H9 (cell line): Measurements from ENCODE around the gene BET1L. TPM values are rescaled to one million over a fixed set of nuclear protein-coding genes. Genes with fewer than 3 reads are reported as not detected.

Experiments
- DNase-seq: peaks from one replicate; pipeline ENCODE4 v3.0.0-alpha.2; 2017
- H2AFZ ChIP-seq: one replicate; pipeline ENCODE4 v1.6.1; 2013; ENCODE audit warnings: mild to moderate bottlenecking, low read length, control low read depth, moderate library complexity
- H2AK5ac ChIP-seq: 2 replicates; pipeline ENCODE4 v1.6.1; 2013; ENCODE audit warnings: low read length, control low read depth, mixed read lengths; ENCODE audit not compliant: insufficient read length
- H2BK120ac ChIP-seq: one replicate; pipeline ENCODE4 v1.6.1; 2013; ENCODE audit warnings: low read depth, mild to moderate bottlenecking, low read length, control low read depth, inconsistent platforms; ENCODE audit not compliant: poor library complexity, severe bottlenecking
- H2BK12ac ChIP-seq: 2 replicates; pipeline ENCODE4 v1.6.1; 2013; ENCODE audit warnings: low read length, control low read depth, mixed read lengths, low read depth; ENCODE audit not compliant: insufficient read length
- H2BK15ac ChIP-seq: 2 replicates; pipeline ENCODE4 v1.6.1; 2013; ENCODE audit warnings: low read depth, low read length, control low read depth
- H2BK20ac ChIP-seq: one replicate; pipeline ENCODE4 v1.6.1; 2013; ENCODE audit warnings: low read depth, mild to moderate bottlenecking, low read length, control low read depth, inconsistent platforms; ENCODE audit not compliant: poor library complexity, severe bottlenecking
- H2BK5ac ChIP-seq: 2 replicates; pipeline ENCODE4 v1.6.1; 2013; ENCODE audit warnings: low read length, control low read depth, mixed read lengths; ENCODE audit not compliant: insufficient read length
- H3K14ac ChIP-seq: 2 replicates; pipeline ENCODE4 v1.6.1; 2013; ENCODE audit warnings: low read length, control low read depth; ENCODE audit not compliant: insufficient read depth
- H3K18ac ChIP-seq: 2 replicates; pipeline ENCODE4 v1.6.1; 2013; ENCODE audit warnings: low read depth, mild to moderate bottlenecking, mixed read lengths, low read length, control low read depth; ENCODE audit not compliant: insufficient read length
- H3K23ac ChIP-seq: 2 replicates; pipeline ENCODE4 v1.6.1; 2013; ENCODE audit warnings: low read length, control low read depth, mixed read lengths, low read depth; ENCODE audit not compliant: insufficient read length
- H3K23me2 ChIP-seq: 2 replicates; pipeline ENCODE4 v1.6.1; 2013; ENCODE audit warnings: low read depth, mild to moderate bottlenecking, mixed read lengths, low read length, control low read depth; ENCODE audit not compliant: insufficient read length, poor library complexity, severe bottlenecking
- H3K27ac ChIP-seq: 2 replicates; pipeline ENCODE4 v1.5.1; 2013; ENCODE audit warnings: low read length, control low read depth, mixed read lengths, low read depth; ENCODE audit not compliant: insufficient read length
- H3K27me3 ChIP-seq: 2 replicates; pipeline ENCODE4 v1.6.1; 2013; ENCODE audit warnings: low read length, control low read depth, inconsistent platforms; ENCODE audit not compliant: insufficient read depth
- H3K4ac ChIP-seq: 2 replicates; pipeline ENCODE4 v1.6.1; 2013; ENCODE audit warnings: low read depth, mild to moderate bottlenecking, control low read depth, inconsistent platforms, low read length, moderate library complexity
- H3K4me1 ChIP-seq: 2 replicates; pipeline ENCODE4 v1.6.1; 2013; ENCODE audit warnings: low read length, control low read depth, inconsistent platforms; ENCODE audit not compliant: insufficient read depth
- H3K4me2 ChIP-seq: 2 replicates; pipeline ENCODE4 v1.6.1; 2013; ENCODE audit warnings: low read length, control low read depth, mixed read lengths; ENCODE audit not compliant: insufficient read length, insufficient read depth
- H3K56ac ChIP-seq: 2 replicates; pipeline ENCODE4 v1.6.1; 2013; ENCODE audit warnings: low read depth, mild to moderate bottlenecking, mixed read lengths, low read length, control low read depth; ENCODE audit not compliant: insufficient read length
- H3K79me1 ChIP-seq: 2 replicates; pipeline ENCODE4 v1.6.1; 2013; ENCODE audit warnings: low read depth, mild to moderate bottlenecking, moderate library complexity, low read length, control low read depth, inconsistent platforms; ENCODE audit not compliant: insufficient read depth, poor library complexity, severe bottlenecking
- H3K79me2 ChIP-seq: 2 replicates; pipeline ENCODE4 v1.6.1; 2013; ENCODE audit warnings: low read length, control low read depth, inconsistent platforms; ENCODE audit not compliant: insufficient read depth
- H3K9ac ChIP-seq: 2 replicates; pipeline ENCODE4 v1.6.1; 2013; ENCODE audit warnings: low read length, control low read depth, mixed read lengths; ENCODE audit not compliant: insufficient read length; ENCODE audit errors: extremely low read depth
- H3K9me3 ChIP-seq: one replicate; pipeline ENCODE4 v1.6.1; 2013; ENCODE audit warnings: low read depth, low read length, inconsistent platforms; ENCODE audit not compliant: control insufficient read depth
- H3T11ph ChIP-seq: one replicate; pipeline ENCODE4 v1.6.1; 2013; ENCODE audit warnings: mild to moderate bottlenecking, low read length, control low read depth, inconsistent platforms
- H4K20me1 ChIP-seq: one replicate; pipeline ENCODE4 v1.6.1; 2013; ENCODE audit not compliant: control insufficient read depth, insufficient read length, insufficient read depth
- H4K5ac ChIP-seq: 2 replicates; pipeline ENCODE4 v1.6.1; 2013; ENCODE audit warnings: low read depth, mild to moderate bottlenecking, mixed read lengths, low read length, control low read depth; ENCODE audit not compliant: insufficient read length
- H4K8ac ChIP-seq: replicated peaks from 2 replicates; pipeline ENCODE4 v1.6.1; 2013; ENCODE audit warnings: low read length, control low read depth, mixed read lengths, low read depth; ENCODE audit not compliant: insufficient read length
- H4K91ac ChIP-seq: 2 replicates; pipeline ENCODE4 v1.6.1; 2013; ENCODE audit warnings: low read depth, mild to moderate bottlenecking, moderate library complexity, mixed read lengths, low read length, control low read depth; ENCODE audit not compliant: insufficient read length
- H3K27ac Mint-ChIP-seq, 3 experiments: 2 replicates in 2 of 3; 3 replicates in 1 of 3; pipeline ENCODE4 v1.8.0; 2020 to 2021; ENCODE audit warnings: mixed read lengths in 3 of 3, mild to moderate bottlenecking in 1 of 3, moderate library complexity in 1 of 3
- H3K27me3 Mint-ChIP-seq: 2 replicates; pipeline ENCODE4 v1.8.0; 2021; ENCODE audit warnings: low read depth, mild to moderate bottlenecking, moderate library complexity, mixed read lengths
- H3K36me3 Mint-ChIP-seq, 3 experiments: 2 replicates in 2 of 3; 3 replicates in 1 of 3; pipeline ENCODE4 v1.8.0; 2020 to 2021; ENCODE audit warnings: low read depth in 3 of 3, mixed read lengths in 3 of 3; ENCODE audit not compliant: insufficient read depth in 1 of 3
- H3K4me1 Mint-ChIP-seq, 2 experiments: 2 replicates each; pipeline ENCODE4 v1.8.0; 2020; ENCODE audit warnings: mixed read lengths in 2 of 2
- H3K4me3 Mint-ChIP-seq, 2 experiments: 2 replicates in 1 of 2; 3 replicates in 1 of 2; pipeline ENCODE4 v1.8.0; 2020 to 2021; ENCODE audit warnings: mild to moderate bottlenecking in 2 of 2, mixed read lengths in 2 of 2, moderate library complexity in 1 of 2
- H3K9me3 Mint-ChIP-seq, 2 experiments: 2 replicates in 1 of 2; 3 replicates in 1 of 2; pipeline ENCODE4 v1.8.0; 2020; ENCODE audit warnings: mild to moderate bottlenecking in 2 of 2, mixed read lengths in 2 of 2, moderate library complexity in 1 of 2
- CTCF ChIP-seq: fragments of 200-600 bp; sonication (generic); conservative IDR thresholded peaks from 3 replicates; pipeline ENCODE4 v1.8.0; 2021; ENCODE audit warnings: antibody characterized with exemption, mild to moderate bottlenecking
- WGBS: extraction: QIAGEN DNeasy Blood & Tissue Kit; methylation state at CpG from one replicate; pipeline ENCODE4 v1.1.7; 2013; ENCODE audit warnings: missing lambda C conversion rate, low lambda C conversion rate, mixed read lengths; ENCODE audit not compliant: insufficient read length; ENCODE audit errors: extremely low coverage; 5-methylcytosine and 5-hydroxymethylcytosine counted together
- total RNA-seq: library from RNA; stranded (reverse); gene quantifications from 2 replicates; pipeline ENCODE4 v1.2.1, GENCODE V29; 2021

BET1L gene
- total RNA-seq, 1 experiment from 2014 or later, result 49.4 TPM

DNA sequence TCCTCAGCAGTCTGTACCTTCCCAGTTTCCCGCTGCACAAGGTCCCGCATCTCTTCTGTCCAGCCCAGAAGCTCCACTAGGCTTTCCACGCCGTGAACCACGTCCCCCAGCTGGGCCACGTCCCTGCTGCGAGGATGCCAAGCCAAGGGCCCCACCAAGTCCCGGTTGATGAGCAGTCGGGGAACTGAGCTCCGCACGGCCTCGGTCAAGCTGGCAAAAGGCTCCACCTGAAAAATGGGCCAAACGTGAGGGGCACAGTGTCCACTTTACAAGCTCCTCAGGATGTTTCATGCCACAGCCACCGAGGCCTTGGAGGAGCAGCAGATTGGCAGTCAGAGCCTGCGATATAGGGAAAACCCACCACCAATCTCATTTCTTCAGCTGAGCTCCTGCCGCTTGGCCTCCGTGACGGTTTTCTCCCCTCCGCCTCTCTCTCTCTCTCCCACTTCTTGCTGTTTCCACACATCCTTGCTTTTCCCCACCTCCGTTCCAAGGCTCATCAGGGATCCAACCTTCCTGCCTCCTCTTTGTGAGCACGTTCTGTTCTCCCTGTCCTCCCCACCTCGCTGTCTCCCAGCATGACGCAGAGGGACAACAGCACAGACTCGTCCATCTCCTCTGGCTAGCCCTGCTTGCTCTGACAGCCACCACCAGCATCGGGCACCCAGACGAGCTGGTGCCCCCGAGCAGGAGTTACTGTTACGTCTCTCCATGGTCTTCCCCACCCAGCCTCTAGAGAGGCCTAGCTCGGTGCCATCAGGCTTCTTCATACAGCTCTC, 11.8 kb upstream of the BET1L start:
- no peaks in the 10 kb centered on the region for H3K23me2 ChIP-seq
- no peak overlapping the region for H4K8ac ChIP-seq
- H3K23ac ChIP-seq, result no peak overlapping the region
- no peak overlapping the region for H3K18ac ChIP-seq
- no peaks in the 10 kb centered on the region for H3K79me2 ChIP-seq
- no peak overlapping the region for H3T11ph ChIP-seq
- H3K4me2 ChIP-seq, result no peak overlapping the region
- H3K4ac ChIP-seq, result no peak overlapping the region
- no peaks in the 10 kb centered on the region for H3K9me3 ChIP-seq
- no peaks in the 10 kb centered on the region for H3K4me1 ChIP-seq
- H3K27me3 Mint-ChIP-seq, result peaks cover 1% of the 10 kb centered on the region; the same call in 1 of the 2 replicates
- H4K5ac ChIP-seq, result no peak overlapping the region
- no peak overlapping the region for H2BK20ac ChIP-seq
- no peak overlapping the region for H2BK5ac ChIP-seq
- H2AFZ ChIP-seq, result no peak overlapping the region
- H3K27ac ChIP-seq, result no peak overlapping the region
- H3K4me3 Mint-ChIP-seq, result no peak overlapping the region
- WGBS, result no CpG with 5 or more reads among the region's 29 CpGs
- H3K36me3 Mint-ChIP-seq, result peaks cover 5 to 35% (median 26%) of the 10 kb centered on the region in 3 experiments
- H3K9me3 Mint-ChIP-seq, result no peaks in the 10 kb centered on the region
- no peak overlapping the region for H2BK15ac ChIP-seq
- no peak for DNase-seq
- H2BK120ac ChIP-seq, result no peak overlapping the region
- no peak for TF ChIP-seq CTCF
- no peak overlapping the region for H4K91ac ChIP-seq
- H3K14ac ChIP-seq, result no peak overlapping the region
- no peaks in the 10 kb centered on the region for H3K79me1 ChIP-seq
- no peaks in the 10 kb centered on the region for H3K4me1 Mint-ChIP-seq
- no peaks in the 10 kb centered on the region for H3K27me3 ChIP-seq
- no peak overlapping the region for H2BK12ac ChIP-seq
- no peak overlapping the region for H2AK5ac ChIP-seq
- no peak overlapping the region for H3K56ac ChIP-seq
- H3K27ac Mint-ChIP-seq, result peak overlapping the region in 1 of 3 experiments; percentile 32; a peak in 1 of 7 replicates
- no peak overlapping the region for H3K9ac ChIP-seq
- H4K20me1 ChIP-seq, result no peaks in the 10 kb centered on the region
